ENCODE results near the gene SCGB2B2.

Gene SCGB2B2

GRCh38 chr19:34676697-34677385 is at the start of gene SCGB2B2 (continued):
- peak; percentile 67 for TF ChIP-seq FEZF1 (tag by site-specific recombination; IDR thresholded peaks at IDR 0.05)
- TF ChIP-seq ZNF366 (tag by site-specific recombination; conservative IDR thresholded peaks at IDR 0.05) = peak; percentile 52
- TF ChIP-seq ZNF140 (tag by site-specific recombination; IDR thresholded peaks at IDR 0.05) = no peak
- TF ChIP-seq REPIN1 (tag by site-specific recombination; IDR thresholded peaks at IDR 0.05; ENCODE audit: low read depth) = peak; percentile 99; the same call in 1 of the 2 replicates
- TF ChIP-seq ZNF624 (tag by site-specific recombination; IDR thresholded peaks at IDR 0.05) = no peak
- no peak for TF ChIP-seq ZNF184 (tag by site-specific recombination; IDR thresholded peaks at IDR 0.05)
- TF ChIP-seq ZNF843 (tag by site-specific recombination; IDR thresholded peaks at IDR 0.05) = peak; percentile 82
- no peak for TF ChIP-seq ZNF473 (tag by site-specific recombination; IDR thresholded peaks at IDR 0.05)
- TF ChIP-seq YY1 (tag by site-specific recombination; IDR thresholded peaks at IDR 0.05) = peak; percentile 100
- TF ChIP-seq ZBTB48 (tag by site-specific recombination; IDR thresholded peaks at IDR 0.05) = peak; percentile 97
- TF ChIP-seq GFI1B (tag by site-specific recombination; IDR thresholded peaks at IDR 0.05) = no peak
- TF ChIP-seq PATZ1 (tag by site-specific recombination; IDR thresholded peaks at IDR 0.05) = peak; percentile 69
- peak; percentile 50; the same call in 1 of the 2 replicates for TF ChIP-seq ZNF362 (tag by site-specific recombination; IDR thresholded peaks at IDR 0.05)
- 0 out of 2 replicates have a peak, but pooled peaks have one; percentile 61 for TF ChIP-seq ZNF701 (tag by site-specific recombination; IDR thresholded peaks at IDR 0.05)
- TF ChIP-seq ZNF558 (tag by site-specific recombination; IDR thresholded peaks at IDR 0.05) = peak; percentile 84
- no peak for TF ChIP-seq ZNF677 (tag by site-specific recombination; IDR thresholded peaks at IDR 0.05)
- peak; percentile 83 for TF ChIP-seq ZNF146 (tag by site-specific recombination; IDR thresholded peaks at IDR 0.05)
- peak; percentile 92; the same call in 1 of the 2 replicates for TF ChIP-seq ZNF391 (tag by site-specific recombination; IDR thresholded peaks at IDR 0.05; ENCODE audit: borderline replicate concordance, low read depth)
- TF ChIP-seq ZNF623 (tag by site-specific recombination; IDR thresholded peaks at IDR 0.05) = peak; percentile 58; the same call in 1 of the 2 replicates
- peak; percentile 100 for TF ChIP-seq ZNF518A (tag by site-specific recombination; conservative IDR thresholded peaks at IDR 0.05; ENCODE audit: low read depth)
- TF ChIP-seq ZNF654 (tag by site-specific recombination; IDR thresholded peaks at IDR 0.05; ENCODE audit: low read depth) = no peak
- no peak for TF ChIP-seq ZNF426 (tag by site-specific recombination; IDR thresholded peaks at IDR 0.05)
- peak; percentile 85 for TF ChIP-seq ZEB2 (tag by site-specific recombination; IDR thresholded peaks at IDR 0.05)
- TF ChIP-seq ZNF311 (tag by site-specific recombination; IDR thresholded peaks at IDR 0.05; ENCODE audit: borderline replicate concordance) = no peak
- TF ChIP-seq ZNF707 (tag by site-specific recombination; IDR thresholded peaks at IDR 0.05) = no peak
- no peak for TF ChIP-seq ZNF354C (tag by site-specific recombination; IDR thresholded peaks at IDR 0.05; ENCODE audit: borderline replicate concordance, low read depth)
- no peak; the same call in 1 of the 2 replicates for TF ChIP-seq BCL11A (tag by site-specific recombination; IDR thresholded peaks at IDR 0.05; ENCODE audit: low read depth)
- peak; percentile 97 for TF ChIP-seq ZNF501 (tag by site-specific recombination; IDR thresholded peaks at IDR 0.05)
- no peak for TF ChIP-seq ZNF670 (tag by site-specific recombination; IDR thresholded peaks at IDR 0.05; ENCODE audit: low read depth)
- no peak for TF ChIP-seq ZNF274 (IDR thresholded peaks at IDR 0.05; ENCODE audit: low read length)
- no peak for TF ChIP-seq ZNF274 (tag by site-specific recombination; IDR thresholded peaks at IDR 0.05; ENCODE audit: borderline replicate concordance)
- peak; percentile 95 for TF ChIP-seq KLF8 (tag by site-specific recombination; IDR thresholded peaks at IDR 0.05)
- TF ChIP-seq ZIC2 (tag by site-specific recombination; IDR thresholded peaks at IDR 0.05) = peak; percentile 35; the same call in 1 of the 2 replicates

Data from HEK293 (cell line).